A204.1 (cell line): Measurements from ENCODE around the gene SPATA13.
A peak's percentile ranks its signal among the peaks of the same experiment; 100 is the strongest.
"Not testable (repeated sequence)": the region's sequence is repeated elsewhere in the genome, so short reads cannot be mapped to it uniquely, and the experiment has no call there.

Experiments used
- FAIRE-seq: peaks from 2 replicates; lab custom pipeline; 2012; peaks lifted over from hg19 to GRCh38; lab: Jason Lieb, UNC

SPATA13 gene

DNA sequence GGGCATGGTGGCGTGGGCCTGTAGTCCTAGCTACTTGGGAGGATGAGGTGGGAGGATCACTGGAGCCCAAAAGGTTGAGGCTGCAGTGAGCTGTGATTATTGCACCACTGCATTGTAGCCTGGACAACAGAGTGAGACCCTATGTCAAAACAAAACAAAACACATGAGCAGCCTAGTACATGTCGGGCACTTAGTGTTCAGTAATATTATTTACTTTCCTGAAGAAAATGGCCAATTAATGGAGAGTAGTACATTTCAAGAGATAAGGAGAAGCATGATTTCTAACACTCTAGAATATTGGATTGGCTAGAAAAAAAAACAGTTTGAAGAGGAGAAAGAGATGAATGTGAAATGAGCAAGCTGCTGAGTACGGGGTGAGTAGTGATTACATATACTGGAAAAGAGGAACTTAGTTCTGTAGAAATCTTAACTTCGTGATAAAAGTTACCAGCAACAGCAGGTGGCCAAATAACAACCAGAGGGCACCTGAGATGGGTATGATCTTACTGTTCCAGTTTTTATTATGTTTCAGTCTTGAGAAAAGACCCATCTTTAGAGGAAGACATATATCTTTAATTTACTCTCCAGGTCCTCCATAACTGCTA is 36.2 kb downstream of the SPATA13 start:
- FAIRE-seq: no peak

DNA sequence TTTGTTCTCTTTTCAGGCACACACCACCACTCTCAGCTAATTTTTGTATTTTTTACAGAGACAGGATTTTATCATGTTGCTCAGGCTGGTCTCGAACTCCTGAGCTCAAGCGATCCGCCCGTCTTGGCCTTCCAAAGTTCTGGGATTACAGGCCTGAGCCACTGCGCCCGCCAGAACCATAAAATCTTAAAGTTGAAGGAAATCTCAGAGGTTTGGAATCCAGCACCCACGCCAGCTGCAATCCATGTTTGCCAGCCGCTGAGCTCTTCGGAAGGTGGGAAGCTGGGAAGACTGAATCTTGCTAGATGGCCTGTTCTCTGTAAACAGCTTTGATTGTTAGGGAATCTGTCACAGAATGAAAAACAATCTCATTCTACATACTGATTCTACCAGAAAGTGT is 38.5 kb downstream of the SPATA13 start:
- FAIRE-seq: no peak

DNA sequence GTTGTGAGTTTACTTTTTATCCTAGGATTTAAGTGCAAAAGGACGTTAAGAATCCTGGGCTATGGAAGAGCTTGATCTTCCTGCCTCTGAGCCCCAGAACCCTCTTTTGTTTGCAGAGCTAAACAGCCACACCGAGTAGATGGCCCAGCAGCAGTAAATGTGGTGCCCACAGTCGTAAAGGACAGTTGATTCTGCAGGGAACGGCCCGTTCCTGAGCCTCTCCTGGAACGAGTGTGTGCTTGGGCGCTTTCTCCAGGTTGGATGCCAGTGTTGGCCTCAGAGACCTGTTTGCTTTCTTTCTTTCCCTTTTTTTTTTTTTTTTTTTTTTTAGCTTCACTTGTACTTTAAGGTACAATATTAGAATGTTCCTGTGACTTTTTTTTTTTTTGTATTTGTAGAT is 41.7 kb downstream of the SPATA13 start:
- no peak for FAIRE-seq

DNA sequence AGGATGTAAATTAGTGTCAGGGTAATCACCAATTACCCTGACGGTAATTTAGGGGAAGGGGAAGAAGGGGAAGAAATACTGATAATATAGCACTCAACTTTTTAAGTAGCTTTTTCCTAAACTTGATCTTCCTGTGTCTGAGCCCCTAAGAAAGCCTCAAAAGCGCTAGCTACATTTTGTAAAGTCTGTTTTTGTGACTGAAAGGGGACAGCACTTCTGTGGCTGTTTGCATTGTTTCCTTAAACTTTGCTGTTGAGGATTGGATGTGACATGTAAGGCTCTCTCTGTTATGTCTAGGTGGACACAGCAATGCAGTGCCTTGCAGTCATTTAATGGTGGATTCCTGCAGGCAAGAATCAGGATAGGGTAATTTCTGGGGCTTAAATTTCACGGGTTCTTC is 42.8 kb downstream of the SPATA13 start:
- FAIRE-seq: no peak

DNA sequence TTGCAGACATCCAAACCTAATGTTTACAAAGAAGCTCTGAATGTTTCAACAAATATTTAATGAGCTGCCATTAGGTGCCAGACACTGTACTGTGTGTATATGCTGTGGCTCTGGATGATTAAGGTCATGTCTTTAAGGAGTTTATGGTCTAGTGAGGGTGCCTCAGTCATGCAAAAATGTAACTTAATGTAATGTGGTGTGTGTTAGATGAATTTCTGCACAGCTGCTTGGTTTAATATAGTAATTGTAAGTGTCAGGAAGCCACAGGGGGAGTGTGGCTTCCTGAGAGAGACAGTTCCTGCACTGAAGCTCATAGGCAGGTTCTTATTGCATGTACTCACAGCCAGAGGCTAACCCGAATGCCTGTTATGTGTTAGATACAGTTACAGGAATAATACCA is 43.3 kb downstream of the SPATA13 start:
- no peak for FAIRE-seq

DNA sequence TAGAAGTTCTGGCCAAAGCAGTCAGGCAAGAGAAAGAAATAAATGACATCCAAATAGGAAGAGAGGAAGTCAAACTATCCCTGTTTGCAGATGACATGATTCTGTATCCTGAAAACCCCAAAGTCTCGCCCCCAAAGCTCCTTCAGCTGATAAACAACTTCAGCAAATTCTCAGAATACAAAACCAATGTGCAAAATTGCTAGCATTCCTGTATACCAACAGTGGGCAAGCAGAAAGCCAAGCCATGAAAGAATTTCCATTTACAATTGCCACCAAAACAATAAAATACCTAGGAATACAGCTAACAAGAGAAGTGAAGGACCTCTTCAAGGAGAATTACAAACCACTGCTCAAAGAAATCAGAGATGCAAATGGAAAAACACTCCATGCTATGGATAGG is 44.6 kb downstream of the SPATA13 start:
- FAIRE-seq: not testable (repeated sequence)

DNA sequence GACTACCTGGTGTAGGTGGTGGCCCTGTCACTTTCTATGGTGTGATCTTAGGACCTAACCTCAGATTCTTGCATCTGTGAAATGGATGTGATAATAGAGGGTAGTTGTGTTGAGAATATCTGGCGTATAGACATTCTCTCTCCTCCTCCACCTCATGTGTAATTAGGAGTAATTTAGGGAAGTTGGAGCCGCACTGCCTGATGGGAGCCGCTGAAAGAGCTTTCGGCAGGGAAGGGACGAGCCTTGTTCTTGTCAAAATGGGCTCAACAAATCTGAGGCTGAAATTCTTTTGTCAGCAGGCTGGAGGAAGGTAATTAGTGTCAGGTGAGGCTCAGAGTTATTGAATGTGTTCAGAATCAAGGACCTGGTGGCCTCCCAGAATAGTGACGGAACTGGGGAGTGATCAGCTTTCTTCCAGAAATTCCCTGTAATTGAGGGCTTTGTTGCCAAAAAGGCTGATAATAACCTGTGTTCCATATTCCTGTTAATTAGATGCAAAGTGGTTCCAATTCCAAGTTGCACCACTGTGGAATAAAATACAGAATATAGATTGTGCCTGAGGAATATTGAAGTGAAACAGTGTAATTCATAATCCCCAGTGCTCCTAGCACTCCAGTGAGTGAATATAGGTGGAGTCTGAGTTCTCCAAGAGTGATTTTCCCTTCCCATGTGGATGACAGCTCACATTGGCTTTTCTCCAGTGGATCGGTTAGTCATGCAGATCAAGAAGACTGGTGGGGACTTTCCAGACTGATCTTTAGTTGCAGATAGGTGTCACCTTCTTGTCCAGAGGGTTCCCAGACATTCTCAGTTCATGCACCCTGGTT is 47.5 kb downstream of the SPATA13 start:
- FAIRE-seq: no peak

DNA sequence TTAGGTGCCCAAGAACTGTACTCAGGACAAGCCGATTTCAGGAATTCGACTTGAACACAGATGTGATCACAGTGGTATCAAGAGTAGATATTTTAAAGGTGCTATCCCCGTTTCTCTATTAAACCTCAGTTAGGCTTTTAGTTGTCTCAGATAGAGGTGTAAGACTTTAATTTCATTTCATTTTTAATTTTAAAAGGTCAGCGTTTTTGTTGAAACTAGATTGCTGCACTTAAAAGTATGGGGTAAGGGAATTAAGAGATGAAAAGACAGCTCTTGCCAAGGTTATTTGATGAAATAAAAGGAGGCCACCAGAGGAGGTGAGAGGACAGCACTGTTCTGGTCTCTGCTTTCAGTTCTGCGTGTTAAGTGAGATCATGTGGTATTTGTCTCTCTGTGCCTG is 48.6 kb downstream of the SPATA13 start:
- FAIRE-seq: no peak

DNA sequence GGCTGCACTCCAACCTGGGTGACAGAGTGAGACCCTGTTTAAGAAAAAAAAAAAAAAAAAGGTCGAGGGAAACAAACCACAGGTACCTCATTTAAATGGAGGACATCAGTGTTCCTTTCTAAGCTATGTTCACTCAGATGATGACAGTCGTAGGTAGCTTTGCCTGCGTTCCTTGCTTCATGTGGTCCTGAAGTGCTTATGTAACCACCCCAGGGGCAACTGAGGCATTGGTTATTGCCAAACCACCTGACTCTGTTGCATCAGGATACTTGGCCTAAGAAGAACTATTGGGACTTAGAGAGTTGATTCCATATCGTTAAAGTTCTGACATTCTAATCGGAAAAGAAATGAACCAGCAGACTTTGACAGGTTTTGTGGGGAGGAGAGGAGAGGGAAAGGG is 51.7 kb downstream of the SPATA13 start:
- no peak for FAIRE-seq

DNA sequence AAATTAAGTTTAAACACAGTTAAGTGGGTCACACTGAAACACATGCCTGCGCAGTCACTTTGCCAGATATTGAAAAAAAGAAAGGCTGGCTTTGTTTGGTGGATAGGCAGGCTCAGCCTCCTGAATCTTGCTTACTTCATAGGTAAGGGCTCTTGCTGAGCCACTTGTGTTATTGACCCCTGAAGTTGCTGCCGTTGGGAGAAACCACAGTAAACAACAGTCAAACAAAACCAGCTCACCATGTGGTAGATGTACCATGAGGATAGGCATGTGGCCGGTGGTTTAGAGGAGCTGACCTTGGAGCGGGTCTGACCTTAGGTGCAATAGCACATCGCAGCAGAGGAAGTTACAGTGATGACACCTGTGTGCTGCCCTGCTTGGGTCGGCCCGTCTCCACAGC is 52.2 kb downstream of the SPATA13 start:
- FAIRE-seq: no peak

DNA sequence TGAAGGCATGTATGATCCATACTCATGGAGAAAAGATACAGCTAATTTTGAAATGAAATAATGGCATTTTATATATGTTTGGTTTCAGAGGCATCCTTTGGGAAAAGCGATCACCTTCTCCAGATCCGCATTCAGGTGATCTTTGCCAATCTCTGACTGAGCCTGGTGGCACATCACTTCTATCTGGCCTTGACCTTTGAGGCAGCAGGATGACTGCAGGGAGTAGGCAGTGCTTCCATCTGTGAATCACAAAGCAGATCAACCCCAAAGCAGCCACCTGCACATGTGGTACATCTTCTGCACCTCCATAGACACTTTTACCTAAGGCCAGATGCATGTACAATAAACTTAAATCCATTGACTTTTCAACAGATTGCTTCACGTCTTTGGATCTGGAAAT is 53.4 kb downstream of the SPATA13 start:
- FAIRE-seq: no peak

DNA sequence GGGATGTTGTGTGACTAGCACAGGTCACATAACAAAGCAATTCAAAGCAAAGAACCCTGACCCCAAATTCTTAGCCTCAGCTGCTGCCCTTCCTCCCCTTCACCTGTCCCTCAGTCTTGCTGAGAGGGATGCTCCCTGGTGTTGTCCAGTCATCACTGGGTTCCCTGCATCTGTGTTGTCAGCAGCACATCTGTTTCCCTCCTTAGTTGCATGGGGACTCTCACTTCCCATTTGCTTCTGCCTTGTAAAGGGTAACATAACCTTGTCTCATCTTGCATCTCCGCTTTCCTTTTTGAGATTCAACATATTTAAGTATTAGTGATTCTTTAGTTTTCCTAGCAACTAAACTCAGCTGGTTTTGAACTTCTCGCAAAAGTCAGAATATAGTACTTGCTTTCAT is 54.0 kb downstream of the SPATA13 start:
- no peak for FAIRE-seq

DNA sequence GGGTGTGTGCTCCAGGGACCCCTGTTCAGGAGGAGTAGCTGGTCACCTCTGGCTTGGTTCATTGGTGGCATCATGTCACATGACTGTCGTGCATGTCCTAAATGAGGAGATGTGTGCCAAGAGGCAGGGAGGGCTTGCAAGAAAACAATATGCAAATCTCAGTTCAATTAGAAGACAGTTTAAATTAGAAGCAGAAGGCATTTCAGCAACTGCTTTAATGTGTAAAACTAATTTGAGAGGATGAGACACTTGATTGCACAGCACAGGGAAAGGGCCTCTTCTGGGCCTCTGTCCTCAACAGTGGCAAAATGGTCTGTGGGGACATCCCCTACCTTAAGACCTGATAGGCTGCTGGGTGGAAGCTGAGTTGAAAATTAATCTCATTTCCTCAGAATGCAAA is 54.6 kb downstream of the SPATA13 start:
- no peak for FAIRE-seq

DNA sequence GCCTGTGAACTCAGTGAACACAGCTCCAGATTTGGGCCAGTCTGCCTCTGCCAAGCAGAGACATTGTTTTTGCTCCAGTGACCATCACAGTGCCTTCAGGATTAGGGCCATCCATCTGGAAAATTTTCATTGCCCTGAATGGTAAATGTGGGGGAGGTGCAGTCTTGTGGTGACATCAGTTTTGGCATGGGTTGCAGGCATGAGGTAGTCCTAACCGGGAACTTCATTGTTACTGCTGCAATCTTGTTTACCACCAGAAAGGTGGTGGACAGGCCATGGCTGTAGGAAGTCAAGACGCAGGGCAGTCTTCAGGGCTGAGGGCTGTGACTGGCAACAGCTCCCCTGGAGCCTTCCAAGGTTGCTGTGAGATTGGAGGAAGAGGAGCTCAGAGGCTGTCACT is 55.2 kb downstream of the SPATA13 start:
- no peak for FAIRE-seq

DNA sequence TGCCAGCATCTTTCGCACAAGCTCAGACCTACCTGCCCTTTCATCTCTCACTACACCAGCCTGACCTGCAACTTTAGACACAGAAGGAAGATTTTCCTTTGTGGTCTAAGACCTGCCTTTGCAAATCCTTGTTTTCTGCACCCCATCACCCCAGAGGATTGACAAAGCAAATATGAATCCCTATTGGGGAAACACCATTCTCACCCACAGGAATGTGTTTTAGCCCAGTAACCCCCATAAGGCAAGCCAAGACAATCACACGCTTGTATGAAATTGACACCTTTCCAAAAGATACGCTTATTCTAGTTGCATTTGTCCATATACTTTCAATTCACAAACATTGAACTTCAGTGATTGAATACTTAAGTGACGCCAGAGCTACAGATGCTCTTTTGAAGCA is 55.7 kb downstream of the SPATA13 start:
- FAIRE-seq: no peak

DNA sequence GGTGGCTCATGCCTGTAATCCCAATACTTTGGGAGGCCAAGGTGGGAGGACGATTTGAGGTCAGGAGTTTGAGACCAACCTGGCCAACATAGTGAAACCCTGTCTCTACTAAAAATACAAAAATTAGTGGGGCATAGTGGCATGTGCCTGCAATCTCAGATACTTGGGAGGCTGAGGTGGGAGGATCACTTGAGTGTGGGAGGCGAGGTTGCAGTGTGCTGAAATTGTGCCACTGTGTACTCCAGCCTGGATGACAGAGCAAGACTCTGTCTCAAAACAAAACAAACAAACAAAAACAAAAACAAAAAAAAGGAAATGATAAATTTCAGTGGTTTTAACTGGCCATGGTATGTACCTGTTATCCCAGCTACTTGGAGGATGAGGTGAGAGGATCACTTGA is 56.3 kb downstream of the SPATA13 start:
- not testable (repeated sequence) for FAIRE-seq

DNA sequence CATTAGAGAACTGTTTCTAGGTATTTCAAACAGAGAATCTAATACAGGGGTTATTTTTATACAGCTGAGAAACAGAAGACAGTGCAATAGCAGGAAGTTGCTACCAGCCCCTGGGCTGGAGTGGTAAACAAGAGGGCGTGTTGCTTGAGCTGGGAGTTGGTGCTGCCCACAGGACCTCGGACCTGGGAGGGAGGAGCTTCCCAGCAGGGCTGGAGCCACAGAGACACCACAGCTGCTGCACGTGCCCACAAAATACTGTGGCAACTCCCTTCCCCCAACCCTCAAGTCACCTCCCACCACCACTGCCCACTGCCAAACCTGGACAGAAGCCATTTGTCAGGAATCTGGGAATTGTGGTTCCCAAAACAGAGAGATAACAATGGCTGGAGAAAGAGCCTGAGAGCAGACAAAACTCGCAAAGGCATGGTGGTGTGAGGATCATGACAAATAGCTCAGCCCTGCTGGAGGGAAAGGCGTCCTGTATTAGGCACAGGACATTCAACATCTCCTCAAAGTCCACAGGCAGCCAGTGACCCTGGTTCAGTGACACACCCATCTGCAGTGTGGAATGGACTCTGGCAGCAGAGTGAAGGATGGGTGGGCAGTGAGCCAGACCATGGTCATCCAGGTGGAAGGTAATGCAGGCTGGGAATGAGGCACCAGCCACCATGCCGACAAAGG is 57.2 kb downstream of the SPATA13 start:
- no peak for FAIRE-seq

DNA sequence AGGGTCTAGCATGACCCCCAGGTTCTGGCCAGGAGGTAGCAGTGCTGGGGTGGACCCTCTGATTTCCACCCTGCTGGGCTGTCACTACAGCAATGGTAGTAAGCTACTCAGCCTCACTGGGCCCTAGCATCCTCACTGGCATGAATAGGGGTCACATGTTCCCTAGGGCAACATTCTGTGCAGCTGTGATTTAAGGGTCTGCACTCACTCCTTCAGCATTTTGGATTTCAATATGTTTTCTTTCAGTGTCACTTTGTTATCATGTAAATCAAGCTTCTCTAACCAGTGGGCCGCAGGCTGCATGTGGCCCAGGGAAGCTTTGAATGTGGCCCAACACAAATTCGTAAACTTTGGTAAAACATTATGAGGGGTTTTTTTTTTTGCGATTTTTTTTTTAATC is 57.8 kb downstream of the SPATA13 start:
- no peak for FAIRE-seq

DNA sequence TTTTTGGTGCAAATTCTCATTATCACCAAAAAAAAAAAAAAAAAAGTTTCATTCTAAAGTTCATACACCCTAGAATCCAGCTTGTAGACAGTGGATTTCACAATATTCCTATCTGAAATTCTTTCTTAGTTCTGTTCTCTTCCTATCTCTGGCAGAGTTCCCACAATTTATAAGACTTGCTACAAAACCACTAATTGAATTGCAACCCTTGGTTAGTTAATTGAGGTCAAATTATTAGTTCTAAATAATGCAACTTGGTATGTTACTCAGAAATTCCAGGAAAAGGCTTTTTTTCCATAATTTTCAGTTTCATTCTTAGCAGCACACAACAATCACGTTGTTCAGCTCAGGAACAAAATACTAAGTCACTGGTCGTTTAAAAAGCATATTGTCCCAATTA is 58.5 kb downstream of the SPATA13 start:
- no peak for FAIRE-seq

DNA sequence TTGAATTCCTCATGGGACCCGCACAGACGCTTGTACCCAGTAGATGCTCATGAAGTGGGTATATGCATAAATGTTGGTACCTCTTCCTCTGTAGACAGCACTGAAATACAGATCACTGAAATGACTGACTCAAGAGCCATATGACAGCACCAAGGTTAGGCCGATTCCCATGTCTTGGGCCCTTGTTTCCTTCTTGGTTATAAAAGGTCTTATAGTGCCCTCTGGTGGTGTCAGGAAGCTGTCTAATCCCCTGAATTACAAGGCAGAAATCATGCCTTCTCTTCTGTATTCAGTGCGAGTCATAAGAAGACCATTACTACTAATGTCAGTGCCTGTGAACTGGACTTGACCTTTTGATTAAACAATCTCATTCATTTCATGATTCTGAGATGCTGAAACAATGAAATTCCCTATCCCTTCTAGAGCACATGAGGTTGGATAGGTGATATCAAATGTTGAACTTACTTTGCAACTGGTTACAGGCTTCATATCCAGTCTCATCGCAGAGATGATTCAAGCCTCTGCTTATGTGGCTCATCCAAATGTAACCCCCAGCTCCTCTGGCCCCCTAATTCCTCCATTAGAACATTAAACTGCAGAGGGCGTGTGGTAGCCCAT is 59.7 kb downstream of the SPATA13 start:
- peak; percentile 98 for FAIRE-seq

DNA sequence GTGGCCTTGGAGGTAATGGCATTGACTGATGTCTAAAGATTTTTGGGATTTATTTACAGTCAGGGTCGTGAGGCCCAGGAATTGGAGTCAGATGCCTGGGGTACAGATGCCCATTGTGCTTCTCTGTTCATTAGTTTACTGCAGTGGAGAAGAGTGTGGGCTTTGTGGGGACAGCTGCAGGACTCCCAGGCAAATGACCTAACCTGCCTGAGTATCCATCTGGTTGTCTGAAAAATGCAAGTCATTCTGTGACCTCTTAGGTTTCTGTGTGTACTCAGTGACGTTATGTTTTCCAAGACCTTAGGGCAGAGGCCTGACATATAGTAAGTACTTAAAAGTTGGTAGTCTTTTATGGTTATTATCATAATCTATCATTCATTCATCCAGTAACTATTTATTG is 60.5 kb downstream of the SPATA13 start:
- no peak for FAIRE-seq

DNA sequence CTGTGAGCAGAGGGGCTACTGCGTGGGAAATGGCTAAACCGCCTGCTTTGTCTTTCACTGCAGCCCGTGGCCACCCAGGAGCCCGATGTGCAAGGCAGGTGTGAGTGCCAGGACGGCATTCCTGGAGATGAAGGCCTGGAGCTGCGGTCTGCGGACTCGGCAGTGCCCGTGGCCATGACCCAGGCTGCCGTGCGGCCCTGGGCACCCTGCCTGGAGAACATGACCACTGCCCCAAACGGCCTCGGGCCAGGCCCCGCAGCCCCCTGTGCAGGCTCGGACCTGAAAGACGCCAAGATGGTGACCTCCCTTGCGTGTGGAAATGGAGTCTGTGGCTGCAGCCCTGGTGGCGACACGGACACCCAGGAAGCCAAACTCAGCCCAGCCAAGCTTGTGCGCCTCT is 62.2 kb downstream of the SPATA13 start:
- no peak for FAIRE-seq
